K562 (cell line): ENCODE results near the gene TUBA4B. TPM values are rescaled to one million over a fixed set of nuclear protein-coding genes. Genes with fewer than 3 reads are reported as not detected.

Experiments used
- NBN ChIP-seq: fragments of 450-650 bp; IDR thresholded peaks from 2 replicates; pipeline ENCODE4 v1.6.1; 2016; ENCODE audit warnings: low read depth, mild to moderate bottlenecking
- NFE2 ChIP-seq: IDR thresholded peaks from 2 replicates; pipeline ENCODE4 v1.6.1; 2014; ENCODE audit warnings: antibody characterized with exemption, low read depth
- NFRKB ChIP-seq: fragments of 450-650 bp; IDR thresholded peaks from 2 replicates; pipeline ENCODE4 v1.6.1; 2016; ENCODE audit warnings: low read depth
- RAD21 ChIP-seq, 2 experiments: fragments of 250-450 bp in 1 of 2; fragments of 450-650 bp in 1 of 2; sonication (Bioruptor Pico) in 1 of 2; formaldehyde crosslinking in 1 of 2; IDR thresholded peaks in 1 of 2; conservative IDR thresholded peaks in 1 of 2; 2 replicates each; pipeline versions ENCODE4 v1.4.0 to v1.8.0; 2020 to 2022; ENCODE audit warnings: mild to moderate bottlenecking in 2 of 2, moderate library complexity in 1 of 2
- SMARCE1 ChIP-seq: fragments of 450-650 bp; IDR thresholded peaks from 2 replicates; pipeline ENCODE4 v1.7.1; 2016; ENCODE audit warnings: mild to moderate bottlenecking
- ZFX ChIP-seq: sonication (generic); formaldehyde crosslinking; IDR thresholded peaks from 2 replicates; pipeline ENCODE4 v1.8.0; 2022; ENCODE audit warnings: mild to moderate bottlenecking, missing genetic modification reagents, moderate library complexity
- ZNF146 ChIP-seq: IDR thresholded peaks from one replicate; pipeline ENCODE4 v1.6.1; 2018; ENCODE audit warnings: missing compliant biosample characterization; ENCODE audit not compliant: unreplicated experiment
- ZNF197 ChIP-seq: fragments of 200-800 bp; sonication (Bioruptor generic); IDR thresholded peaks from 2 replicates; pipeline ENCODE4 v1.6.1; 2016; ENCODE audit warnings: low read depth, missing genetic modification characterization, missing compliant biosample characterization
- ZNF316 ChIP-seq: fragments of 450-650 bp; IDR thresholded peaks from 2 replicates; pipeline ENCODE4 v1.6.1; 2016
- ZNF436 ChIP-seq: fragments of 250-450, 450-650 bp; sonication (Bioruptor Pico); formaldehyde crosslinking; IDR thresholded peaks from 2 replicates; pipeline ENCODE4 v1.7.0; 2020; ENCODE audit warnings: mild to moderate bottlenecking
- polyA plus RNA-seq, 8 experiments: library from polyadenylated mRNA; depleted of rRNA in 4 of 8; stranded (reverse) in 5 of 8; unstranded in 3 of 8; fragments of >200 nt; fragmentation: Nextera tagmentation in 2 of 8; fragmentation: Illumina TruSeq in 1 of 8; extraction: Ambion mirVana in 2 of 8; extraction: Trizol in 1 of 8; gene quantifications; 2 replicates each; pipeline versions ENCODE4 v1.2.1 to v1.2.3, GENCODE V29; 2011 to 2014; ENCODE audit warnings: inconsistent platforms in 1 of 8, missing spikeins in 1 of 8
- total RNA-seq, 7 experiments: library from RNA; depleted of rRNA in 6 of 7; stranded (reverse); fragments of >200 nt in 6 of 7; fragmentation: Illumina TruSeq in 2 of 7; extraction: Trizol in 2 of 7; gene quantifications; 2 replicates each; pipeline versions ENCODE4 v1.2.1 to v1.2.3, GENCODE V29; 2011 to 2021; ENCODE audit warnings: low replicate concordance in 1 of 7
- TF ChIP-seq, protein P1 (sequence below): sonication (generic); formaldehyde crosslinking; IDR thresholded peaks from 2 replicates; pipeline ENCODE4 v1.8.0; 2022; ENCODE audit warnings: mild to moderate bottlenecking, missing genetic modification reagents
- TF ChIP-seq, protein P2 (sequence below): fragments of 250-450 bp; sonication (Bioruptor Pico); IDR thresholded peaks from 2 replicates; pipeline ENCODE4 v1.5.0; 2020; ENCODE audit warnings: mild to moderate bottlenecking
- TF ChIP-seq, protein P3 (sequence below): sonication (generic); formaldehyde crosslinking; IDR thresholded peaks from 2 replicates; pipeline ENCODE4 v1.8.1; 2023; ENCODE audit warnings: missing genetic modification reagents, mild to moderate bottlenecking, borderline replicate concordance
- TF ChIP-seq, protein P4 (sequence below), 2 experiments: IDR thresholded peaks in 1 of 2; conservative IDR thresholded peaks in 1 of 2; 2 replicates each; pipeline ENCODE4 v1.6.1; 2016; ENCODE audit warnings: low read depth in 2 of 2, mild to moderate bottlenecking in 1 of 2, missing compliant biosample characterization in 1 of 2, missing genetic modification characterization in 1 of 2, moderate library complexity in 1 of 2

The TUBA4B gene
- total and polyA plus RNA-seq, 9 of the 15 experiments (the other 6 are each of a cell fraction or from before 2014, with no cell fraction given) = 0.04 TPM; not detected in 8

DNA sequence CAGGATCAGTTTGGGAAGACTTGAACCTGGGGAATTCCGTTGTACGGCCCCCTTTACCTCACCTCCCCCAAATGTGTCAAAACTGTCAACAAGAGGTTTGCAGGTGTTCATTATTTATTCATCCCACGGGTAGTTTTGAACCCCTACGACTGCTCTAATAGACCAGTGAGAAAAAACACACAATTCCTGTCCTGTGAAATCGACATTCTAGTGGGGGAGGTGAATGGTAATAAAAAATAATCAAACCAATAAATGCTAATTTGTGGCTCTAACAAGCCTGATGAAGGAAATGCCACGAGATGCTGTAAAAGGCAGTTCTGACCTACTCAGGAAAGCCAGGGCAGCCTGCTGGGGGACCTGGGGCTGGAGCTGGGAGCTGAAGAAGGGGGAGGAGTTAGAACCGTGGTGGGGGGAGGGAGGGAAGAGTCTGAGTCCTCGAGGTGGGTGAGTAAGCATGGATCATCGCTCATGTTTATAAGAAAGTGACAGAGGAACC, 25.7 kb downstream of the TUBA4B start (continued):
- TF ChIP-seq, protein P1, sequence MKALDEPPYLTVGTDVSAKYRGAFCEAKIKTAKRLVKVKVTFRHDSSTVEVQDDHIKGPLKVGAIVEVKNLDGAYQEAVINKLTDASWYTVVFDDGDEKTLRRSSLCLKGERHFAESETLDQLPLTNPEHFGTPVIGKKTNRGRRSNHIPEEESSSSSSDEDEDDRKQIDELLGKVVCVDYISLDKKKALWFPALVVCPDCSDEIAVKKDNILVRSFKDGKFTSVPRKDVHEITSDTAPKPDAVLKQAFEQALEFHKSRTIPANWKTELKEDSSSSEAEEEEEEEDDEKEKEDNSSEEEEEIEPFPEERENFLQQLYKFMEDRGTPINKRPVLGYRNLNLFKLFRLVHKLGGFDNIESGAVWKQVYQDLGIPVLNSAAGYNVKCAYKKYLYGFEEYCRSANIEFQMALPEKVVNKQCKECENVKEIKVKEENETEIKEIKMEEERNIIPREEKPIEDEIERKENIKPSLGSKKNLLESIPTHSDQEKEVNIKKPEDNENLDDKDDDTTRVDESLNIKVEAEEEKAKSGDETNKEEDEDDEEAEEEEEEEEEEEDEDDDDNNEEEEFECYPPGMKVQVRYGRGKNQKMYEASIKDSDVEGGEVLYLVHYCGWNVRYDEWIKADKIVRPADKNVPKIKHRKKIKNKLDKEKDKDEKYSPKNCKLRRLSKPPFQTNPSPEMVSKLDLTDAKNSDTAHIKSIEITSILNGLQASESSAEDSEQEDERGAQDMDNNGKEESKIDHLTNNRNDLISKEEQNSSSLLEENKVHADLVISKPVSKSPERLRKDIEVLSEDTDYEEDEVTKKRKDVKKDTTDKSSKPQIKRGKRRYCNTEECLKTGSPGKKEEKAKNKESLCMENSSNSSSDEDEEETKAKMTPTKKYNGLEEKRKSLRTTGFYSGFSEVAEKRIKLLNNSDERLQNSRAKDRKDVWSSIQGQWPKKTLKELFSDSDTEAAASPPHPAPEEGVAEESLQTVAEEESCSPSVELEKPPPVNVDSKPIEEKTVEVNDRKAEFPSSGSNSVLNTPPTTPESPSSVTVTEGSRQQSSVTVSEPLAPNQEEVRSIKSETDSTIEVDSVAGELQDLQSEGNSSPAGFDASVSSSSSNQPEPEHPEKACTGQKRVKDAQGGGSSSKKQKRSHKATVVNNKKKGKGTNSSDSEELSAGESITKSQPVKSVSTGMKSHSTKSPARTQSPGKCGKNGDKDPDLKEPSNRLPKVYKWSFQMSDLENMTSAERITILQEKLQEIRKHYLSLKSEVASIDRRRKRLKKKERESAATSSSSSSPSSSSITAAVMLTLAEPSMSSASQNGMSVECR = no peak
- TF ChIP-seq NFRKB (no peak), RAD21 (CRISPR knock-in tag; conservative IDR thresholded peaks at IDR 0.05 in 1 of 2, IDR thresholded peaks at IDR 0.05 in 1 of 2) (0 out of 4 replicates have a peak, but pooled peaks of 1 of the 2 experiments have one; percentile 12), ZNF436 (CRISPR knock-in tag) (no peak), ZNF146 (CRISPR knock-in tag) (no peak), ZNF197 (no peak), NBN (peak; percentile 28; the same call in 1 of the 2 replicates), ZFX (CRISPR knock-in tag) (no peak), ZNF316 (peak; percentile 25; the same call in 1 of the 2 replicates), NFE2 (peak; percentile 37; the same call in 1 of the 2 replicates), SMARCE1 (peak; percentile 10; the same call in 1 of the 2 replicates)
- TF ChIP-seq, protein P2, sequence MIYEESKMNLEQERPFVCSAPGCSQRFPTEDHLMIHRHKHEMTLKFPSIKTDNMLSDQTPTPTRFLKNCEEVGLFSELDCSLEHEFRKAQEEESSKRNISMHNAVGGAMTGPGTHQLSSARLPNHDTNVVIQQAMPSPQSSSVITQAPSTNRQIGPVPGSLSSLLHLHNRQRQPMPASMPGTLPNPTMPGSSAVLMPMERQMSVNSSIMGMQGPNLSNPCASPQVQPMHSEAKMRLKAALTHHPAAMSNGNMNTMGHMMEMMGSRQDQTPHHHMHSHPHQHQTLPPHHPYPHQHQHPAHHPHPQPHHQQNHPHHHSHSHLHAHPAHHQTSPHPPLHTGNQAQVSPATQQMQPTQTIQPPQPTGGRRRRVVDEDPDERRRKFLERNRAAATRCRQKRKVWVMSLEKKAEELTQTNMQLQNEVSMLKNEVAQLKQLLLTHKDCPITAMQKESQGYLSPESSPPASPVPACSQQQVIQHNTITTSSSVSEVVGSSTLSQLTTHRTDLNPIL (CRISPR knock-in tag) = no peak
- TF ChIP-seq, protein P3, sequence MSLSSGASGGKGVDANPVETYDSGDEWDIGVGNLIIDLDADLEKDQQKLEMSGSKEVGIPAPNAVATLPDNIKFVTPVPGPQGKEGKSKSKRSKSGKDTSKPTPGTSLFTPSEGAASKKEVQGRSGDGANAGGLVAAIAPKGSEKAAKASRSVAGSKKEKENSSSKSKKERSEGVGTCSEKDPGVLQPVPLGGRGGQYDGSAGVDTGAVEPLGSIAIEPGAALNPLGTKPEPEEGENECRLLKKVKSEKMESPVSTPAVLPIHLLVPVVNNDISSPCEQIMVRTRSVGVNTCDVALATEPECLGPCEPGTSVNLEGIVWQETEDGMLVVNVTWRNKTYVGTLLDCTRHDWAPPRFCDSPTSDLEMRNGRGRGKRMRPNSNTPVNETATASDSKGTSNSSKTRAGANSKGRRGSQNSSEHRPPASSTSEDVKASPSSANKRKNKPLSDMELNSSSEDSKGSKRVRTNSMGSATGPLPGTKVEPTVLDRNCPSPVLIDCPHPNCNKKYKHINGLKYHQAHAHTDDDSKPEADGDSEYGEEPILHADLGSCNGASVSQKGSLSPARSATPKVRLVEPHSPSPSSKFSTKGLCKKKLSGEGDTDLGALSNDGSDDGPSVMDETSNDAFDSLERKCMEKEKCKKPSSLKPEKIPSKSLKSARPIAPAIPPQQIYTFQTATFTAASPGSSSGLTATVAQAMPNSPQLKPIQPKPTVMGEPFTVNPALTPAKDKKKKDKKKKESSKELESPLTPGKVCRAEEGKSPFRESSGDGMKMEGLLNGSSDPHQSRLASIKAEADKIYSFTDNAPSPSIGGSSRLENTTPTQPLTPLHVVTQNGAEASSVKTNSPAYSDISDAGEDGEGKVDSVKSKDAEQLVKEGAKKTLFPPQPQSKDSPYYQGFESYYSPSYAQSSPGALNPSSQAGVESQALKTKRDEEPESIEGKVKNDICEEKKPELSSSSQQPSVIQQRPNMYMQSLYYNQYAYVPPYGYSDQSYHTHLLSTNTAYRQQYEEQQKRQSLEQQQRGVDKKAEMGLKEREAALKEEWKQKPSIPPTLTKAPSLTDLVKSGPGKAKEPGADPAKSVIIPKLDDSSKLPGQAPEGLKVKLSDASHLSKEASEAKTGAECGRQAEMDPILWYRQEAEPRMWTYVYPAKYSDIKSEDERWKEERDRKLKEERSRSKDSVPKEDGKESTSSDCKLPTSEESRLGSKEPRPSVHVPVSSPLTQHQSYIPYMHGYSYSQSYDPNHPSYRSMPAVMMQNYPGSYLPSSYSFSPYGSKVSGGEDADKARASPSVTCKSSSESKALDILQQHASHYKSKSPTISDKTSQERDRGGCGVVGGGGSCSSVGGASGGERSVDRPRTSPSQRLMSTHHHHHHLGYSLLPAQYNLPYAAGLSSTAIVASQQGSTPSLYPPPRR (CRISPR knock-in tag) = no peak
- TF ChIP-seq, protein P4, sequence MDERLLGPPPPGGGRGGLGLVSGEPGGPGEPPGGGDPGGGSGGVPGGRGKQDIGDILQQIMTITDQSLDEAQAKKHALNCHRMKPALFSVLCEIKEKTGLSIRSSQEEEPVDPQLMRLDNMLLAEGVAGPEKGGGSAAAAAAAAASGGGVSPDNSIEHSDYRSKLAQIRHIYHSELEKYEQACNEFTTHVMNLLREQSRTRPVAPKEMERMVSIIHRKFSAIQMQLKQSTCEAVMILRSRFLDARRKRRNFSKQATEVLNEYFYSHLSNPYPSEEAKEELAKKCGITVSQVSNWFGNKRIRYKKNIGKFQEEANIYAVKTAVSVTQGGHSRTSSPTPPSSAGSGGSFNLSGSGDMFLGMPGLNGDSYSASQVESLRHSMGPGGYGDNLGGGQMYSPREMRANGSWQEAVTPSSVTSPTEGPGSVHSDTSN (CRISPR knock-in tag; IDR thresholded peaks at IDR 0.05; ENCODE audit: low read depth) = no peak
- TF ChIP-seq, protein P4 (tag; conservative IDR thresholded peaks at IDR 0.05; ENCODE audit: low read depth) = peak; percentile 77
